Vagina (tissue), 2 donors: ENCODE data around the gene AP1G2.

ENCODE experiments used
- CTCF ChIP-seq, 3 experiments: fragments of 450-650 bp in 2 of 3; fragments of 200-600 bp in 1 of 3; sonication (generic) in 1 of 3; IDR thresholded peaks; one replicate each; pipeline ENCODE4 v1.5.1; 2017 to 2019; ENCODE audit warnings: antibody characterized with exemption in 3 of 3, mild to moderate bottlenecking in 2 of 3, moderate library complexity in 2 of 3
- POLR2A ChIP-seq, 2 donors: fragments of 450-650 bp; IDR thresholded peaks; one replicate each; pipeline ENCODE4 v1.6.1; 2017; ENCODE audit warnings: antibody characterized with exemption in 2 of 2, mild to moderate bottlenecking in 2 of 2, moderate library complexity in 2 of 2
- POLR2AphosphoS5 ChIP-seq, 2 donors: sonication (generic); formaldehyde crosslinking; IDR thresholded peaks; one replicate each; pipeline ENCODE4 v1.9.0; 2017; ENCODE audit warnings: antibody characterized with exemption in 2 of 2, mild to moderate bottlenecking in 2 of 2, low read depth in 1 of 2; ENCODE audit not compliant: insufficient read depth in 1 of 2

GRCh38 chr14:23523229-23524016, 44.2 kb downstream of the AP1G2 start:
- TF ChIP-seq CTCF (IDR thresholded peaks at IDR 0.05) = no peak
- no peak for TF ChIP-seq POLR2AphosphoS5 (IDR thresholded peaks at IDR 0.05; ENCODE audit: insufficient read depth in 1 of 2, low read depth in 1 of 2)
- TF ChIP-seq POLR2A (IDR thresholded peaks at IDR 0.05) = no peak
